Right hindlimb (tissue), 1 donor: ENCODE data around the gene MAGIX.
"Not testable (repeated sequence)": the region's sequence is repeated elsewhere in the genome, so short reads cannot be mapped to it uniquely, and the experiment has no call there.

Experiments
- DNase-seq: peaks from one replicate; pipeline ENCODE4 v3.0.0-alpha.2; 2018

MAGIX gene

GRCh38 chrX:49162620-49163019, at the start of gene MAGIX:
TSS of gene MAGIX (plus strand) at chrX:49162758. CDS start at chrX:49162890, 132 bp downstream.
- DNase-seq, result no peak

GRCh38 chrX:49116076-49116475, 46.5 kb upstream of the MAGIX start:
- DNase-seq, result no peak

DNA sequence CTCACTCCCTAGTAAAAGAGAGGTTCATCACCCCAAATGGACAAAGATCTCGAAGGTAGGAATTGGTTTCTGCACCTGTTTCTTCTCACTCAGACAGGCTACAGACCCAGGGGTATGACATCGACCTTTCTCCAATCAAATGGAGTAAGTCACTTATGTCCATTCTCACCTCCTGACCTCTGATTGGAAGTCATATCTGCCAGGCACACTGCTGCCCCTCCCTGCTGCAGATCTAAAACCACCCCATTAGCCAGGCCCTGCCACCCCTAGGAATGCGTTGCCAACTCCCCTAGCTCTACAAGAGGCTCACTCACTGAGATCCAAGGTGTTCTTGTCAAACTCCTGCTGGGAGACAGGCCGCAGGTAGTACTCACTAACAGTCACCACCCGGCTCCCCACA, 45.8 kb upstream of the MAGIX start:
- no peak for DNase-seq

- no peak for DNase-seq
These were observed 45.0 kb upstream of the MAGIX start for GRCh38 chrX:49117581-49117980.

GRCh38 chrX:49120091-49120490, 42.5 kb upstream of the MAGIX start:
- DNase-seq, result no peak

DNA sequence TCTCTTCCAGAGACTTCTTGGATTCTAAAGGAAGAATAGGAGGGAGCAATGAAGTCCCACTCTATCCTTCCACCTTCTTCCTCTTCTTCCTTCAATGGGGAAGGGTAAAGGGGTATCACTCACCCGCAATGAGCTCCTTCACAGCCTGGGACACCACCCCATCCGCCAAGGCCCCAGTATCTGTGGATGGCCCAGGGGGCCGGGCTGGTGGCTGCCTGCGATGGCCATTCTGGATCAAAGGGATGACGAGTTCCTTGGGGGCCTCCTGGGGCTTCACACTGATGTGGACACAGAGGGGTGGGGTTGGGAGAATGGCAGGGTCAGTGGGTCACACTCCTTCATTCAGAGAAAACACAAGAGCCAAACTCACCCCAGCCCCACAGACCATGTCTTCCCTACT, 40.1 kb upstream of the MAGIX start:
- DNase-seq, result no peak

- not testable (repeated sequence) for DNase-seq
These were observed 34.8 kb upstream of the MAGIX start for GRCh38 chrX:49127742-49128258.

DNA sequence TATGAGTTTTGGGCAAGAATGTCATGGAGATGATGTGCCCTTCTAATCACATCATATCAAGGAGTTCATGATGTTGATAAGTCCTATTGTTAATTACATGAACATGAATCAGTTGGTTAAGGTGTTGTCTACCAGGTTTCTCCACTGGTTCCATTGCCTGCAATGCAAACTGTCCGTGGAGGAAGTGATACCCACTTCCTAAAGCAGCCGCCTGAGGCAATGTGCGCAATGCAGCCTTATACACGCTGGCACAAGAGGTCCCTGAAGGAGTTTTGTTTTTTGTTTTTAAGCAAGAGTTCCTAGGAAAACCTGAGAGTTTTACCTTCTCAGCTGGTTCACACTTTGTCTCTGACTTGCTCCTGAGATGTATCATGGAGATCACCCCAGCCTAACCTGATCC, 33.1 kb upstream of the MAGIX start:
- DNase-seq, result no peak

DNA sequence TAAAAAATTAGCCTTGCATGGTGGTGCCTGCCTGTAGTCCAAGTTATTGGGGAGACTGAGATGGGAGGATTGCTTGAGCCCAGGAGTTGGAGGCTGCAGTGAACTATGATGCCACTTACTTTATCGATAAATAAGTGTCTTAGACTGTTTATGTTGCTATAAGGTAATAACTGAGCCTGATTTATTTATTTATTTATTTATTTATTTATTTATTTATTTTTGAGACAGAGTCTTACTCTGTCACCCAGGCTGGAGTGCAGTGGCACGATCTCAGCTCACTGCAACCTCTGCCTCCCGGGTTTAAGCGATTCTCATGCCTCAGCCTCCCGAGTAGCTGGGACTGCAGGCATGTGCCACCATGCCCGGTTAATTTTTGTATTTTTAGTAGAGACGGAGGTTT, 30.3 kb upstream of the MAGIX start:
- not testable (repeated sequence) for DNase-seq

DNA sequence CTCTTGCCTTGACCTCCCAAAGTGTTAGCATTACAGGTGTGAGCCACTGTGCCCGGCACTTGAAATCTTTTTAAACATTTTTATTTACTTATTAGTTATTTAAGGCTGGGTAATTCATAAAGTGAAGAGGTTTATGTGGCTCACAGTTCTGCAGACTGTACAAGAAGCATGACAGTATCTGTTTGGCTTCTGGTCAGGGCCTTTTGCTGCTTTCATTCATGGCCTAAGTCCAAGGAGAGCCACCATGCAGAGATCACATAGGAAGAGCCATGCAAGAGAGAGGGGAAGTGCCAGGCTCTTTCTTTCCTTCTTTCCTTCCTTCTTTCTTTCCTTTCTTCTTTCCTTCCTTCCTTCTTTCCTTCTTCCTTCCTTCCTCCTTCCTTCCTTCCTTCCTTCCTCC, 28.8 kb upstream of the MAGIX start:
- no peak for DNase-seq

DNA sequence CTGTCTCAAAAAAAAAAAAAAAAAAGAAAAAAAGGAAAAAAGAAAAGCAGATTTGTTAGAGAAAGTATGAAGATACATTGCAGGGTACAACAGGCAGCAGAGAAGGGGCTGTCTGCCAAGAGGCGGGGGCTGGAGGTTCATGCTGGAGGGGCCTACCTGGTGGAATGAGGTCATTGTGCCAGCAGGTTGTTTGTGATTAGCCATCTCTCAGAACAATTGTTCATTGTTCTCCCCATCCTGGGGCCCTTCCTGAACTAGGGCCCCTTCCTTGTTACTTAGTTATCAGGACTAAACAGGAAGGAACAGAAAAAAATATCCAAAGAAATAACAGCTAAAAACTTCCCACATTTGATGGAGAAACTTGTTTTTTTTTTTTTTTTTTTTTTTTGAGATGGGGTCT, 25.1 kb upstream of the MAGIX start:
- no peak for DNase-seq

- DNase-seq, result no peak
These were observed 22.8 kb upstream of the MAGIX start for GRCh38 chrX:49139713-49140112.

GRCh38 chrX:49142264-49142663, 20.3 kb upstream of the MAGIX start:
- not testable (repeated sequence) for DNase-seq

DNA sequence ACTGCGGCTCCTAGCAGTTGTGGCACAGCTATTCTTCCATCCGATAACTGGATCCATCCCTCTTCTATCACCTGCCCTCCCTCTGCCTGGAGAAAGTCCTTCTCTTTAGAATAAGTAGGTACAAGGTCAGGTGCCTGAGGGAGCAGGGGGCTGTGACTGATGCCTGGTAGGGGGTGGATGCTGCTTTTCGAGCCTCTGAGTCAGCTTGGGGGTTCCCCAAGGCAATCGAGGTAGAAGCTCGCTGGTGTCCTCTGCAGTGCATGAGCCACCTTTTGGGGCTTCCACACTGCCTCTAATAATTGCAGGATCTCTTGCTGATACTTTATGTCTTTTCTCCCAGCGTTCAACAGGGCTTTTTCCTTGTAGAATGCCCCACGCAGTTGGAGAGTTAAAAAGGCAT, 19.4 kb upstream of the MAGIX start:
- DNase-seq, result not testable (repeated sequence)

- no peak for DNase-seq
These were observed 15.3 kb upstream of the MAGIX start for GRCh38 chrX:49147282-49147681.

GRCh38 chrX:49147936-49148335, 14.6 kb upstream of the MAGIX start:
- DNase-seq, result no peak

GRCh38 chrX:49148390-49149100, 14.0 kb upstream of the MAGIX start:
- not testable (repeated sequence) for DNase-seq

- DNase-seq, result not testable (repeated sequence)
These were observed 13.3 kb upstream of the MAGIX start for GRCh38 chrX:49149291-49149690.

DNA sequence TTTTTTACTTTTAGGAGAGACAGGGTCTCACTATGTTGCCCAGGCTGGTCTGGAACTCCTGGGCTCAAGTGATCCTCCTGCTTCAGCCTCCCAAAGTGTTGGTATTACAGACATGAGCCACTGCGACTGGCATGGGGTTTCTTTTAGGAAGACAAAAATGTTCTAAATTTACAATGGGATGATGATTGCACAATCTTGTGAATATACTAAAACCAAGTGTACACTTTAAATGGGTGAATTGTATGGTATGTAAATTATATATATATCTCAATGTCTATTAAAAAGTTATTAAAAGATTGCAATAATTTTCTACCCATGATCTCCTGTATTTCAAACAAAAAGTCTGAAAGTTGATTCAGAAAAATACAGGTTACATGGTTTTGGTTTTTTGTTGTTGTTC, 9.1 kb upstream of the MAGIX start:
- DNase-seq, result no peak

DNA sequence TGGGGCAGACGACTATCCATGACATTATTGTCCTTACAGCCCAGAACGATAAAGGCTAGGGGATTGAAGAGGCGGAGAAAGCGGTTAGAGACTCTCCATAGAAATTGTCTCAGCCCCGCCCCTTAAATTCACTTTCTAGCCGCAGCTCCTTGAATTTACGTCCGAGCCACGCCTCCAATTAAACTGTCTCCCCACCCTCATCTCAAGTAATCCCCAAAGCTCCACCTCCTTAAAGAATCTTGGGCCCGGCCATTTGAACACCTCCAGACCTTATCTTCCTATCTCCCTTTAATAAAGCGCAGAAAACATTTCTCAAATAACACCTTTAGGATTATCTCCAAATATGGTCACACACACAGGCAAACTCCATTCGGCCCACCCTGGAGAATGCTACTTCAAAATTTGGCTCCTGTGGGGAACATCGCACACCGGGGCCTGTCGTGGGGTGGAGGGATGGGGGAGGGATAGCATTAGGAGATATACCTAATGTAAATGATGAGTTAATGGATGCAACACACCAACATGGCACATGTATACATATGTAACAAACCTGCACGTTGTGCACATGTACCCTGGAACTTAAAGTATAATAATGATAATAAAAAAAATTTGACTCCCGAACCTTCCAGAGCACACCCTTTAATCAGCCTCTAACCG, 7.2 kb upstream of the MAGIX start:
- no peak for DNase-seq

DNA sequence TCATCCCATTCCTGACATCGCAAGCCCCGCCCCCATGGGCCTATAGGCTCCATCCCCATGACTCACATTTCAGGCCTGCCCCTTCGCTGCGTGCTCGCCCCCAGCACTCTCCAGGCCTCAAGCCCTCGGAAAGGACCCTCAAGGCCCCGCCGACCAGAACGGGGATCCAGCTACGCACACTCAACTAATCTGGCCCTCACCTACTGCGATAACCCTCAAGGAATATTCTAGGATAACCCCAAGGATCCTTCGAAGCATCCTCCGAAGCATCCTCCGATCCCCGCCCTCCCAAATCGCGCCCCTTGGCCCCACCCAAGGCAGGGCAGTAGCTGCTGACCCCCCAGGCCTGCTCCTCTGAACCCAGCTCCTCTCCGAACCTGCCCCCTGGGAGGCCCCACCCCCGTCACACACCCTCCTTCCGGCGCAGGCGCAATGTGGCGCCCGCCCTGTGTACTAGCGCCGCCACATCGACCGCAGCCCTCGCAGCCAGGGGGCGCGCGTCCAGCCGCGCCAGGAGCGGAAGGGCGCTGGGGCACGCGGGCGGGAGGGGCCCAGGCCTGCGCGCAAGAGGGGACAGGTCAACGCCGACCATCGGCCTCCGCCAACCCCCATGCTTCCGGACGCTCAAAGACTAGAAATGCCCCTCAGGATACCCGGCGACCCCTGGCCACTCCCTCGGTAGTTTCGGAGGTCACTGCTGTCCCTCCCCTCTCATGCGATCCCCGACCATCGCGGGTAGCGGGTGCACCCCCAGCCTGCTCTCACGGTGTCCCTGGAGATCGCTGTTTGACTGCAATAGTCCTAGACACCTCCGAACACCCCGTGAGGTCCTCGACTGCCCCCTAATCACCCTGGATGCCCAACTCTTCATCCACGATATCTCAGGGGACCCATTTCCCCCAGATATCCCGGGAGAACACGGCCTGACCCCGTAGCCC, 6.4 kb upstream of the MAGIX start:
- peak; percentile 92 for DNase-seq

DNA sequence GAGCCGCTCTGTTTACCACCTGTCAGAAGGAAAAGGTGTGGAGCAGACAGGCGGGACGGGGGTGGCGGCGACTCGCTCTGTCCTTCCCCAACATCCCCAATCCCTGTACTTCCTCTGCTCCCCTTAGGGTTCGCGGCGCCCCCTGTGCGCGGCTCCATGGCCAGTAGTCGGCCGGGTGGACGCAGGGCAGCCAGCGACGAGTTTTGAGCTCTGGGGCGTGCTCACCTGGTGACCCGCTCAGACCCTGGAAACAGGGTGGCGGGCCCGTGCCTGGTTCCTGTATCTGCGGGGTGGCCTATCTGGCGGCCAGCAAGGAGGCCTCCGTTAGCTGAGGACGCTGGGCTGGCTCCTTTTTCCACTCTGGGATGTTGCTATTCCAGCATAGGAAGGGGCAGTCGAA, 5.4 kb upstream of the MAGIX start:
- no peak for DNase-seq

DNA sequence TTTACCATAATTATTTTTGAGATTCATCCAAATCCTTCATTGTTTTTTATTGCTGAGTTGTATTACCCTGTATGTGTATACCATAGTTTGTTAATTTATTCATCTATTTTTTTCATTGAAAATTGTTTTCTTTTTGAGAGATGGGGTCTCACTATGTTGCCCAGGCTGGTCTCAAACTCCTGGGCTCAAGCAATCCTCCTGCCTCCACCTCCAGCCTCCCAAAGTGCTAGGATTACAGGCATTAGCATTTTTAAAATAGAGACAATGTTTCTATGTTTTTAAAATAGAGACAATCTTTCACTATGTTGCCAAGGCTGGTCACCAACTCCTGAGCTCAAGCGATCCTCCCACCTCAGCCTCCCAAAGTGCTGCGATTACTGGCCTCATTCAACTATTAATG, 1.6 kb upstream of the MAGIX start:
- no peak for DNase-seq
